PC-3 (cell line): ENCODE results near the gene SOX5.

Source experiments
- EZH2 ChIP-seq: fragments of 300-600 bp; sonication (generic); IDR thresholded peaks from one replicate; pipeline ENCODE4 v1.6.1; 2017; ENCODE audit warnings: antibody characterized with exemption, mild to moderate bottlenecking, low read length; ENCODE audit not compliant: unreplicated experiment
- EZH2phosphoT487 ChIP-seq: fragments of 300-600 bp; sonication (generic); IDR thresholded peaks from 2 replicates; pipeline ENCODE4 v1.6.1; 2018; ENCODE audit warnings: mild to moderate bottlenecking, antibody characterized with exemption, low read length, borderline replicate concordance
- TF ChIP-seq, protein P1 (sequence below): fragments of 300-600 bp; sonication (generic); conservative IDR thresholded peaks from 2 replicates; pipeline ENCODE4 v1.5.1; 2017; ENCODE audit warnings: antibody characterized with exemption, low read depth, mild to moderate bottlenecking, low read length

DNA sequence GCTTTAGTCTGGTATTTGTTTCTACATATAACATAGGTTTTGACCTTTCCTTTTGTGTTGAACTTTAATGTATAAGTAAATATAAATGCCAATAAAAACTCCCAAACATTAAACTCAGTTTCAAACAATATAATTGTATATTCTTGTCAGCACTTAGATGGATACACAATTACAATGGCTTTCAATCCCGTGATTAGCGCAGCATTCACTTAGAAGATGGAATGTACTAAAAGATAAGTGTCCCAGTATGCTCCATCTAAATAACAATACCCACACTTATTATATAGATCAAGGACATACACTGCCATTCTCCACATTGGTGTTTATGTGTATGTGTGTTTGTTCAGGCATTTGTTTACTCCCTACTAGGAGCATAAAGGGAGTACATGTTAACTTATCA lies 193.1 kb downstream of the SOX5 start:
- TF ChIP-seq, protein P1, sequence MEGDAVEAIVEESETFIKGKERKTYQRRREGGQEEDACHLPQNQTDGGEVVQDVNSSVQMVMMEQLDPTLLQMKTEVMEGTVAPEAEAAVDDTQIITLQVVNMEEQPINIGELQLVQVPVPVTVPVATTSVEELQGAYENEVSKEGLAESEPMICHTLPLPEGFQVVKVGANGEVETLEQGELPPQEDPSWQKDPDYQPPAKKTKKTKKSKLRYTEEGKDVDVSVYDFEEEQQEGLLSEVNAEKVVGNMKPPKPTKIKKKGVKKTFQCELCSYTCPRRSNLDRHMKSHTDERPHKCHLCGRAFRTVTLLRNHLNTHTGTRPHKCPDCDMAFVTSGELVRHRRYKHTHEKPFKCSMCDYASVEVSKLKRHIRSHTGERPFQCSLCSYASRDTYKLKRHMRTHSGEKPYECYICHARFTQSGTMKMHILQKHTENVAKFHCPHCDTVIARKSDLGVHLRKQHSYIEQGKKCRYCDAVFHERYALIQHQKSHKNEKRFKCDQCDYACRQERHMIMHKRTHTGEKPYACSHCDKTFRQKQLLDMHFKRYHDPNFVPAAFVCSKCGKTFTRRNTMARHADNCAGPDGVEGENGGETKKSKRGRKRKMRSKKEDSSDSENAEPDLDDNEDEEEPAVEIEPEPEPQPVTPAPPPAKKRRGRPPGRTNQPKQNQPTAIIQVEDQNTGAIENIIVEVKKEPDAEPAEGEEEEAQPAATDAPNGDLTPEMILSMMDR: no peak
- TF ChIP-seq EZH2: no peak
- TF ChIP-seq EZH2phosphoT487: no peak
